Retinal pigment epithelial cell (primary cell): Measurements from ENCODE around the gene SARNP.
"Not testable (repeated sequence)": the region's sequence is repeated elsewhere in the genome, so short reads cannot be mapped to it uniquely, and the experiment has no call there.

Source experiments
- DNase-seq: peaks from one replicate; pipeline ENCODE4 v3.0.0-alpha.2; 2010; ENCODE audit warnings: low read depth
- H3K4me3 ChIP-seq: 2 replicates; pipeline ENCODE4 v1.5.1; 2011; ENCODE audit warnings: mild to moderate bottlenecking, low read length, control low read depth, moderate library complexity
- CTCF ChIP-seq: conservative IDR thresholded peaks from 2 replicates; pipeline ENCODE4 v1.5.1; 2011; ENCODE audit warnings: low read depth, low read length, control low read depth, inconsistent platforms

Gene SARNP

GRCh38 chr12:55765736-55766290 is 51.7 kb downstream of the SARNP start:
- no peak for DNase-seq
- no peak for TF ChIP-seq CTCF
- H3K4me3 ChIP-seq = no peak overlapping the region

GRCh38 chr12:55762646-55763045 is 54.9 kb downstream of the SARNP start:
- TF ChIP-seq CTCF = no peak
- no peak for DNase-seq

GRCh38 chr12:55760663-55761062 is 56.9 kb downstream of the SARNP start:
- TF ChIP-seq CTCF = no peak
- H3K4me3 ChIP-seq = no peak overlapping the region
- no peak for DNase-seq

More at GRCh38 chr12:55762646-55763045, 54.9 kb downstream of the SARNP start:
- H3K4me3 ChIP-seq = no peak overlapping the region

GRCh38 chr12:55758575-55758974 is 58.9 kb downstream of the SARNP start:
- H3K4me3 ChIP-seq, DNase-seq: not testable (repeated sequence)

GRCh38 chr12:55757701-55758100 is 59.8 kb downstream of the SARNP start:
- TF ChIP-seq CTCF = no peak
- no peak for DNase-seq
- H3K4me3 ChIP-seq = no peak overlapping the region

GRCh38 chr12:55755246-55755645 is 62.3 kb downstream of the SARNP start:
- TF ChIP-seq CTCF = no peak
- DNase-seq = no peak
- no peak overlapping the region for H3K4me3 ChIP-seq

- no peak for DNase-seq
- no peak overlapping the region for H3K4me3 ChIP-seq
- no peak for TF ChIP-seq CTCF
These were observed 69.1 kb downstream of the SARNP start for GRCh38 chr12:55748230-55748993.
